HCT116 (cell line): Measurements from ENCODE around the gene PDE4D.

Experiments used
- CTCF ChIP-seq, 3 experiments: fragments of 200-600 bp in 1 of 3; sonication (generic) in 1 of 3; IDR thresholded peaks in 2 of 3; conservative IDR thresholded peaks in 1 of 3; 2 replicates each; pipeline ENCODE4 v1.5.1; 2012 to 2017; ENCODE audit warnings: low read depth in 2 of 3, low read length in 2 of 3, antibody characterized with exemption in 1 of 3, borderline replicate concordance in 1 of 3, control low read depth in 1 of 3, mild to moderate bottlenecking in 1 of 3, mixed read lengths in 1 of 3, mixed run types in 1 of 3, moderate library complexity in 1 of 3; ENCODE audit not compliant: insufficient read depth in 1 of 3
- EZH2phosphoT487 ChIP-seq: fragments of 200-600 bp; IDR thresholded peaks from 2 replicates; pipeline ENCODE4 v1.6.1; 2018; ENCODE audit warnings: antibody characterized with exemption, borderline replicate concordance
- RAD21 ChIP-seq: IDR thresholded peaks from 2 replicates; pipeline ENCODE4 v1.6.1; 2012; ENCODE audit warnings: low read depth, mild to moderate bottlenecking

GRCh38 chr5:58969253-58969652 lies 924.3 kb downstream of the PDE4D start:
- TF ChIP-seq CTCF (IDR thresholded peaks at IDR 0.05 in 2 of 3, conservative IDR thresholded peaks at IDR 0.05 in 1 of 3; ENCODE audit: borderline replicate concordance in 1 of 3, insufficient read depth in 1 of 3, low read depth in 2 of 3, low read length in 2 of 3): no peak
- TF ChIP-seq EZH2phosphoT487: no peak
- TF ChIP-seq RAD21: no peak
